Ovary (tissue), 9 donors: ENCODE measurements around the gene SOX10. TPM values are rescaled to one million over a fixed set of nuclear protein-coding genes. Genes with fewer than 3 reads are reported as not detected.

ENCODE experiments used
- DNase-seq, 5 donors: peaks; one replicate each; pipeline ENCODE4 v3.0.0-alpha.2; 2019 to 2020
- H3K27ac ChIP-seq, 2 donors: fragments of 200-600 bp; one replicate each; pipeline versions ENCODE4 v1.5.1 to v1.8.0; 2019 to 2022
- H3K27me3 ChIP-seq: fragments of 200-600 bp; one replicate; pipeline ENCODE4 v1.8.0; 2022
- H3K36me3 ChIP-seq: fragments of 200-600 bp; sonication (generic); one replicate; pipeline ENCODE4 v1.5.1; 2019
- H3K4me1 ChIP-seq: one replicate; pipeline ENCODE4 v1.8.1; 2013; ENCODE audit warnings: mild to moderate bottlenecking, moderate library complexity; ENCODE audit not compliant: insufficient read depth
- H3K4me3 ChIP-seq: fragments of 200-600 bp; sonication (generic); one replicate; pipeline ENCODE4 v1.5.1; 2017
- H3K9me3 ChIP-seq, 2 donors: fragments of 200-600 bp in 1 of 2; sonication (generic) in 1 of 2; one replicate each; pipeline versions ENCODE4 v1.5.1 to v1.8.1; 2013 to 2019; ENCODE audit warnings: mild to moderate bottlenecking in 1 of 2, moderate library complexity in 1 of 2
- CTCF ChIP-seq, 3 donors: fragments of 450-650 bp in 2 of 3; fragments of 200-600 bp in 1 of 3; IDR thresholded peaks; one replicate each; pipeline versions ENCODE4 v1.5.1 to v1.8.0; 2016 to 2022; ENCODE audit warnings: antibody characterized with exemption in 3 of 3, mild to moderate bottlenecking in 1 of 3
- EP300 ChIP-seq: sonication (generic); formaldehyde crosslinking; IDR thresholded peaks from one replicate; pipeline ENCODE4 v1.6.1; 2017; ENCODE audit warnings: antibody characterized with exemption
- POLR2A ChIP-seq: fragments of 450-650 bp; IDR thresholded peaks from one replicate; pipeline ENCODE4 v1.6.1; 2017; ENCODE audit warnings: antibody characterized with exemption, mild to moderate bottlenecking, moderate library complexity
- WGBS, 3 donors: extraction: QIAGEN DNeasy Blood & Tissue Kit in 1 of 3; methylation state at CpG; one replicate each; pipeline versions ENCODE4 v1.1.5 to v1.1.7; 2013 to 2017; 5-methylcytosine and 5-hydroxymethylcytosine counted together
- intact Hi-C, 4 donors: fragments of 100-400 bp; cut with DNase I; formaldehyde crosslinking; loops; one replicate each; pipeline versions ENCODE4 v1.11.0 to v1.15.1; 2022 to 2023
- polyA plus RNA-seq, 2 donors: library from polyadenylated mRNA; stranded (reverse); fragments of 200-250 nt in 1 of 2; fragments of 350-450 nt in 1 of 2; fragmentation: Illumina TruSeq in 1 of 2; extraction: RNeasy Lipid Tissue Mini Kit (QIAGEN cat#74804) in 1 of 2; gene quantifications; one replicate each; pipeline ENCODE4 v1.2.3, GENCODE V29; 2013 to 2014
- total RNA-seq, 7 donors: library from RNA; depleted of rRNA in 2 of 7; stranded (reverse); fragments of >200 nt in 2 of 7; fragmentation: NEBNext Ultra II Directional in 3 of 7; extraction: Animal tissue kit (Norgen Biotek cat#: 25700) in 3 of 7; gene quantifications; one replicate each; pipeline versions ENCODE4 v1.1.0 to v1.2.4, GENCODE V29; 2016 to 2023
- donor health status: DM: no; HTN: no; CAD: no; lungs with moderate emphysema.
- donor health status: DM: no; HTN: no; CAD: no.
- donor health status: Bipolar disorder and iron deficiency.
- donor health status: DM: yes; HTN: yes; CAD: no.
- donor health status: DM: no; HTN: no; CAD: no.
- donor health status: DM: yes; HTN: yes; CAD: no.

Gene SOX10
- total and polyA plus RNA-seq, 9 donors: 0.11 to 3.2 (median 1.3) TPM; not detected in 2

GRCh38 chr22:38016182-38017151 is 32.1 kb upstream of the SOX10 start:
- intact Hi-C loops: no loop called here
- no peak overlapping the region for H3K4me3 ChIP-seq
- H3K9me3 ChIP-seq: no peaks in the 10 kb centered on the region
- H3K27ac ChIP-seq: peak overlapping the region in 1 of 2 donors; percentile 4
- peaks cover 18% of the 10 kb centered on the region for H3K4me1 ChIP-seq
- WGBS, 3 donors: 39 to 44% (median 42%) methylated on average over 33 of the region's 33 CpGs
- DNase-seq: peak; percentile 56 to 85 (median 75)
- TF ChIP-seq CTCF (IDR thresholded peaks at IDR 0.05) (no peak), POLR2A (no peak), EP300 (no peak)
- H3K36me3 ChIP-seq: no peaks in the 10 kb centered on the region
- H3K27me3 ChIP-seq: no peaks in the 10 kb centered on the region

GRCh38 chr22:38014083-38014482 is 29.7 kb upstream of the SOX10 start:
- no peak overlapping the region for H3K27ac ChIP-seq
- no peaks in the 10 kb centered on the region for H3K36me3 ChIP-seq
- no peak for DNase-seq
- WGBS, 3 donors: 96 to 100% (median 100%) methylated on average over 1 of the region's 1 CpG
- peaks cover 18% of the 10 kb centered on the region for H3K4me1 ChIP-seq
- intact Hi-C loops: no loop called here
- no peaks in the 10 kb centered on the region for H3K27me3 ChIP-seq
- TF ChIP-seq POLR2A: no peak
- no peak overlapping the region for H3K4me3 ChIP-seq
- H3K9me3 ChIP-seq: no peaks in the 10 kb centered on the region

- Histone ChIP-seq H3K36me3 (no peaks in the 10 kb centered on the region), H3K9me3 (no peaks in the 10 kb centered on the region), H3K27ac (peak overlapping the region; percentile 11 to 89), H3K27me3 (no peaks in the 10 kb centered on the region), H3K4me1 (peaks cover 14% of the 10 kb centered on the region), H3K4me3 (no peak overlapping the region)
- intact Hi-C loops: no loop called here
- TF ChIP-seq CTCF (IDR thresholded peaks at IDR 0.05) (no peak), EP300 (no peak), POLR2A (no peak)
- 3 to 29% (median 7%) methylated on average over 7 of the region's 7 CpGs for WGBS, 3 donors
- DNase-seq: peak in 1 of 5 donors; percentile 57
Measured at GRCh38 chr22:38012604-38013072, 28.3 kb upstream of the SOX10 start.

- no peaks in the 10 kb centered on the region for H3K27me3 ChIP-seq
- H3K4me1 ChIP-seq: peaks cover 1% of the 10 kb centered on the region
- WGBS, 3 donors: 74 to 79% (median 75%) methylated on average over 14 of the region's 14 CpGs
- no peaks in the 10 kb centered on the region for H3K36me3 ChIP-seq
- H3K9me3 ChIP-seq: no peaks in the 10 kb centered on the region
- DNase-seq: no peak
- intact Hi-C loops: no loop called here
- TF ChIP-seq EP300 (no peak), CTCF (IDR thresholded peaks at IDR 0.05) (no peak), POLR2A (no peak)
- H3K4me3 ChIP-seq: no peak overlapping the region
- no peak overlapping the region for H3K27ac ChIP-seq
Measured at GRCh38 chr22:38009000-38009806, 24.8 kb upstream of the SOX10 start.
